HG03025 (cell line): ENCODE measurements around the gene CISH.

Experiments
- ATAC-seq: cut with Tn5 transposase; IDR thresholded peaks from one replicate; pipeline ENCODE4 v1.9.1; 2021; ENCODE audit warnings: mild to moderate bottlenecking, moderate library complexity; ENCODE audit not compliant: unreplicated experiment, low FRiP score

CISH gene

GRCh38 chr3:50639055-50639494, 27.5 kb upstream of the CISH start:
- ATAC-seq = no peak

GRCh38 chr3:50637945-50638344, 26.4 kb upstream of the CISH start:
- no peak for ATAC-seq

- ATAC-seq = no peak
Observed at GRCh38 chr3:50637011-50637410, 25.4 kb upstream of the CISH start.

GRCh38 chr3:50635066-50635465, 23.5 kb upstream of the CISH start:
- ATAC-seq = no peak

GRCh38 chr3:50633230-50633790, 21.7 kb upstream of the CISH start:
- no peak for ATAC-seq

- ATAC-seq = no peak
Observed at GRCh38 chr3:50632450-50632849, 20.9 kb upstream of the CISH start.

GRCh38 chr3:50630877-50631276, 19.3 kb upstream of the CISH start:
- ATAC-seq = no peak

- ATAC-seq = no peak
Observed at GRCh38 chr3:50630394-50630793, 18.8 kb upstream of the CISH start.

GRCh38 chr3:50628601-50629000, 17.0 kb upstream of the CISH start:
- no peak for ATAC-seq

GRCh38 chr3:50627407-50628051, 16.0 kb upstream of the CISH start:
- no peak for ATAC-seq

- no peak for ATAC-seq
Observed at GRCh38 chr3:50626401-50626800, 14.8 kb upstream of the CISH start.

GRCh38 chr3:50625231-50626182, 13.9 kb upstream of the CISH start:
- no peak for ATAC-seq

- ATAC-seq = no peak
Observed at GRCh38 chr3:50624634-50625033, 13.1 kb upstream of the CISH start.

GRCh38 chr3:50623840-50624474, 12.4 kb upstream of the CISH start:
- ATAC-seq = no peak

GRCh38 chr3:50622881-50623280, 11.3 kb upstream of the CISH start:
- ATAC-seq = no peak

- ATAC-seq = no peak
Observed at GRCh38 chr3:50620820-50621219, 9.2 kb upstream of the CISH start.

GRCh38 chr3:50620420-50620819, 8.8 kb upstream of the CISH start:
- ATAC-seq = no peak

- ATAC-seq = no peak
Observed at GRCh38 chr3:50617911-50618481, 6.4 kb upstream of the CISH start.

- peak; percentile 14 for ATAC-seq
Observed at GRCh38 chr3:50617096-50617791, 5.7 kb upstream of the CISH start, which contains the start of gene MAPKAPK3. Gene MAPKAPK3, plus strand, starts transcription at chr3:50617151. Its CDS starts 415 bp downstream, at chr3:50617566.

- peak; percentile 65 for ATAC-seq
Observed at GRCh38 chr3:50616770-50617095, 5.2 kb upstream of the CISH start.
